PC-9 (cell line): ENCODE measurements around the gene LEPROT. TPM values are rescaled to one million over a fixed set of nuclear protein-coding genes. Genes with fewer than 3 reads are reported as not detected.

Experiments used
- BruUV-seq: library from RNA; stranded (reverse); fragments of 400-500 nt; replicated peaks from 2 replicates; lab custom pipeline; 2021; lab: Mats Ljungman, UMichigan
- CTCF ChIA-PET: fragments of 300-600 bp; sonication (Branson Sonifier 250); formaldehyde crosslinking; loops from one replicate; lab custom pipeline; 2022; ENCODE audit warnings: antibody characterized with exemption; lab: Charles Lee
- POLR2A ChIA-PET: fragments of 300-600 bp; sonication (Branson Sonifier 250); formaldehyde crosslinking; loops from one replicate; lab custom pipeline; 2022; ENCODE audit warnings: antibody characterized with exemption; ENCODE audit not compliant: unreplicated experiment; lab: Charles Lee
- DNase-seq, 2 experiments: peaks; one replicate each; pipeline versions ENCODE4 v3.0.0 to v3.0.0-alpha.2; 2015 to 2022; ENCODE audit warnings: mixed read lengths in 1 of 2
- H2AFZ ChIP-seq: fragments of 200-600 bp; sonication (generic); 2 replicates; pipeline ENCODE4 v1.8.1; 2017; ENCODE audit warnings: antibody characterized with exemption
- H3F3A ChIP-seq: fragments of 200-600 bp; sonication (generic); 2 replicates; pipeline ENCODE4 v1.8.1; 2017; ENCODE audit warnings: antibody characterized with exemption, mild to moderate bottlenecking, low read depth; ENCODE audit not compliant: insufficient read depth
- H3K27ac ChIP-seq: fragments of 200-600 bp; sonication (generic); 2 replicates; pipeline ENCODE4 v1.6.1; 2016; ENCODE audit warnings: mixed run types
- H3K27me3 ChIP-seq: fragments of 200-600 bp; sonication (generic); 2 replicates; pipeline ENCODE4 v1.6.1; 2016; ENCODE audit warnings: low read depth, mixed run types; ENCODE audit not compliant: insufficient read depth
- H3K36me3 ChIP-seq: fragments of 200-600 bp; sonication (generic); 2 replicates; pipeline ENCODE4 v1.6.1; 2016; ENCODE audit warnings: low read depth, mixed run types
- H3K4me1 ChIP-seq: fragments of 200-600 bp; sonication (generic); replicated peaks from 2 replicates; pipeline ENCODE4 v1.6.1; 2016; ENCODE audit warnings: mixed run types; ENCODE audit not compliant: insufficient read depth
- H3K4me2 ChIP-seq: fragments of 200-600 bp; sonication (generic); 2 replicates; pipeline ENCODE4 v1.6.1; 2017; ENCODE audit warnings: mixed run types
- H3K4me3 ChIP-seq: fragments of 200-600 bp; sonication (generic); 2 replicates; pipeline ENCODE4 v1.6.1; 2016; ENCODE audit warnings: mixed run types
- H3K79me2 ChIP-seq: fragments of 200-600 bp; sonication (generic); 2 replicates; pipeline ENCODE4 v1.6.1; 2017; ENCODE audit warnings: low read depth, mixed run types
- H3K9me2 ChIP-seq: fragments of 200-600 bp; sonication (generic); 2 replicates; pipeline ENCODE4 v1.8.1; 2017; ENCODE audit warnings: mild to moderate bottlenecking; ENCODE audit not compliant: insufficient read depth
- H3K9me3 ChIP-seq: fragments of 200-600 bp; sonication (generic); 2 replicates; pipeline ENCODE4 v1.8.1; 2016; ENCODE audit warnings: low read depth; ENCODE audit not compliant: insufficient read depth
- H4K20me1 ChIP-seq: fragments of 200-600 bp; sonication (generic); 2 replicates; pipeline ENCODE4 v1.8.1; 2017; ENCODE audit not compliant: insufficient read depth
- CTCF ChIP-seq: fragments of 200-600 bp; sonication (generic); conservative IDR thresholded peaks from 2 replicates; pipeline ENCODE4 v1.6.1; 2017; ENCODE audit warnings: mixed run types, antibody characterized with exemption, mild to moderate bottlenecking, moderate library complexity
- EZH2 ChIP-seq: fragments of 200-600 bp; sonication (generic); IDR thresholded peaks from 2 replicates; pipeline ENCODE4 v1.8.0; 2017; ENCODE audit warnings: antibody characterized with exemption, low read depth
- intact Hi-C: fragments of 100-400 bp; cut with micrococcal nuclease; formaldehyde crosslinking; loops from one replicate; pipeline ENCODE4 v1.10.0; 2022; ENCODE audit not compliant: unreplicated experiment
- total RNA-seq: library from RNA; stranded (reverse); gene quantifications from 2 replicates; pipeline ENCODE4 v1.2.3, GENCODE V29; 2021

The LEPROT gene
- total RNA-seq, 1 experiment from 2014 or later: 113 TPM

- Histone ChIP-seq H3K36me3 (no peaks in the 10 kb centered on the region), H3K27ac (no peak overlapping the region), H4K20me1 (no peaks in the 10 kb centered on the region), H3K4me2 (no peak overlapping the region), H3K9me3 (no peaks in the 10 kb centered on the region), H3K4me1 (no peaks in the 10 kb centered on the region), H2AFZ (no peak overlapping the region), H3K9me2 (no peaks in the 10 kb centered on the region; the same call in 1 of the 2 replicates), H3F3A (no peaks in the 10 kb centered on the region), H3K4me3 (no peak overlapping the region), H3K27me3 (no peaks in the 10 kb centered on the region), H3K79me2 (no peaks in the 10 kb centered on the region)
- POLR2A ChIA-PET: no interaction called here
- BruUV-seq: no TSS peak
- no peak for TF ChIP-seq EZH2
- no peak for TF ChIP-seq CTCF
- intact Hi-C loops: no loop called here
- CTCF ChIA-PET: no interaction called here
- no peak for DNase-seq
Measured at GRCh38 chr1:65442442-65442841, 22.0 kb downstream of the LEPROT start.

- H3K27me3 ChIP-seq: no peaks in the 10 kb centered on the region
- no peaks in the 10 kb centered on the region for H3K36me3 ChIP-seq
- H3F3A ChIP-seq: no peaks in the 10 kb centered on the region
- BruUV-seq: no TSS peak
- H3K27ac ChIP-seq: no peak overlapping the region
- no peak overlapping the region for H3K4me2 ChIP-seq
- TF ChIP-seq CTCF (no peak), EZH2 (no peak)
- no peaks in the 10 kb centered on the region; the same call in 1 of the 2 replicates for H3K9me2 ChIP-seq
- H4K20me1 ChIP-seq: no peaks in the 10 kb centered on the region
- H3K79me2 ChIP-seq: no peaks in the 10 kb centered on the region
- CTCF ChIA-PET: no interaction called here
- H2AFZ ChIP-seq: no peak overlapping the region
- H3K4me3 ChIP-seq: no peak overlapping the region
- H3K9me3 ChIP-seq: no peaks in the 10 kb centered on the region
- intact Hi-C loops: no loop called here
- DNase-seq: no peak
- POLR2A ChIA-PET: no interaction called here
- H3K4me1 ChIP-seq: no peaks in the 10 kb centered on the region
Measured at GRCh38 chr1:65443647-65444046, 23.2 kb downstream of the LEPROT start.

- Histone ChIP-seq H3K4me3 (no peak overlapping the region), H3K9me2 (no peaks in the 10 kb centered on the region; the same call in 1 of the 2 replicates), H3K27me3 (no peaks in the 10 kb centered on the region), H4K20me1 (no peaks in the 10 kb centered on the region), H3K36me3 (no peaks in the 10 kb centered on the region), H3K4me1 (no peaks in the 10 kb centered on the region), H3F3A (no peaks in the 10 kb centered on the region), H2AFZ (no peak overlapping the region), H3K27ac (no peak overlapping the region), H3K9me3 (no peaks in the 10 kb centered on the region), H3K4me2 (no peak overlapping the region), H3K79me2 (no peaks in the 10 kb centered on the region)
- CTCF ChIA-PET: no interaction called here
- intact Hi-C loops: no loop called here
- no peak for TF ChIP-seq CTCF
- no peak for TF ChIP-seq EZH2
- POLR2A ChIA-PET: no interaction called here
- no peak for DNase-seq
- BruUV-seq: no TSS peak
Measured at GRCh38 chr1:65444128-65444640, 23.7 kb downstream of the LEPROT start.
